K562 (cell line): Measurements from ENCODE around the gene CNDP1. TPM values are rescaled to one million over a fixed set of nuclear protein-coding genes. Genes with fewer than 3 reads are reported as not detected.

Source experiments
- ATAC-seq: fragments of 200-7000 bp; cut with Tn5 transposase; 3 replicates; pipeline ENCODE4 v1.9.1; 2020; ENCODE audit warnings: moderate library complexity
- BruUV-seq: library from RNA; stranded (reverse); fragments of 400-500 nt; replicated peaks from 2 replicates; lab custom pipeline; 2021; lab: Mats Ljungman, UMichigan
- CTCF ChIA-PET: fragments of 300-600 bp; formaldehyde crosslinking; extraction: SDS; loops from one replicate; lab custom pipeline; 2021; ENCODE audit warnings: low intra/inter-chr PET ratio; lab: Yijun Ruan, JAX
- POLR2A ChIA-PET: fragments of 300-600, 350-650 bp; sonication (Branson Sonifier 250); formaldehyde crosslinking; extraction: SDS; loops from one replicate; lab custom pipeline; 2021; ENCODE audit warnings: antibody characterized with exemption, inconsistent platforms; lab: Yijun Ruan, JAX
- DNase-seq, 4 experiments: peaks; one replicate each; pipeline versions ENCODE4 v3.0.0 to v3.0.0-alpha.2; 2011 to 2018; ENCODE audit warnings: low spot score in 3 of 4, mixed read lengths in 3 of 4; ENCODE audit errors: extremely low read depth in 1 of 4
- FAIRE-seq: peaks from 2 replicates; lab custom pipeline; 2011; peaks lifted over from hg19 to GRCh38; lab: Jason Lieb, UNC
- H2AFZ ChIP-seq: 2 replicates; pipeline ENCODE4 v1.6.0; 2011; ENCODE audit warnings: low read depth, low read length, control low read depth, inconsistent platforms
- H3K27ac ChIP-seq: fragments of 200-600 bp; 3 replicates; pipeline ENCODE4 v1.8.0; 2011; ENCODE audit warnings: low read depth, mild to moderate bottlenecking, control low read depth, inconsistent platforms, low read length, moderate library complexity, mixed read lengths; ENCODE audit errors: extremely low read depth
- H3K27me3 ChIP-seq, 2 experiments: fragments of 300-600 bp in 1 of 2; 2 replicates in 1 of 2; 3 replicates in 1 of 2; pipeline versions ENCODE4 v1.6.0 to v1.8.0; 2011; ENCODE audit warnings: inconsistent platforms in 2 of 2, low read length in 2 of 2, mild to moderate bottlenecking in 1 of 2, mixed read lengths in 1 of 2, moderate library complexity in 1 of 2; ENCODE audit not compliant: control insufficient read depth in 2 of 2, insufficient read depth in 2 of 2
- H3K36me3 ChIP-seq: fragments of 300-600 bp; 3 replicates; pipeline ENCODE4 v1.8.0; 2011; ENCODE audit warnings: mild to moderate bottlenecking, low read length, inconsistent platforms; ENCODE audit not compliant: control insufficient read depth, insufficient read depth
- H3K4me1 ChIP-seq, 2 experiments: fragments of 200-600 bp in 1 of 2; replicated peaks in 1 of 2; 2 replicates in 1 of 2; 3 replicates in 1 of 2; pipeline versions ENCODE4 v1.5.1 to v1.8.0; 2011; ENCODE audit warnings: inconsistent platforms in 2 of 2, low read length in 2 of 2, mild to moderate bottlenecking in 1 of 2, mixed read lengths in 1 of 2, moderate library complexity in 1 of 2; ENCODE audit not compliant: control insufficient read depth in 2 of 2, insufficient read depth in 2 of 2
- H3K4me2 ChIP-seq: 2 replicates; pipeline ENCODE4 v1.6.1; 2011; ENCODE audit warnings: low read length, control low read depth, inconsistent platforms, mixed read lengths; ENCODE audit not compliant: insufficient read depth
- H3K4me3 ChIP-seq: fragments of 200-600 bp; sonication (generic), shearing (Covaris generic); 2 replicates; pipeline ENCODE4 v1.5.1; 2016; ENCODE audit warnings: control low read depth, inconsistent platforms
- H3K79me2 ChIP-seq: fragments of 200-600 bp; 3 replicates; pipeline ENCODE4 v1.8.0; 2011; ENCODE audit warnings: low read length, inconsistent platforms; ENCODE audit not compliant: control insufficient read depth, insufficient read depth
- H3K9ac ChIP-seq, 2 experiments: 2 replicates each; pipeline versions ENCODE4 v1.6.0 to v1.6.1; 2011; ENCODE audit warnings: low read depth in 2 of 2, low read length in 2 of 2, control low read depth in 1 of 2, inconsistent platforms in 1 of 2, mild to moderate bottlenecking in 1 of 2, mixed read lengths in 1 of 2; ENCODE audit not compliant: insufficient read depth in 1 of 2
- H3K9me1 ChIP-seq: one replicate; pipeline ENCODE4 v1.6.0; 2011; ENCODE audit warnings: inconsistent platforms, mild to moderate bottlenecking, low read length, moderate library complexity; ENCODE audit not compliant: control insufficient read depth, insufficient read depth
- H3K9me3 ChIP-seq: replicated peaks from 2 replicates; pipeline ENCODE4 v1.5.1; 2011; ENCODE audit warnings: low read depth, low read length, inconsistent platforms; ENCODE audit not compliant: control insufficient read depth, insufficient read depth
- H4K20me1 ChIP-seq: replicated peaks from 2 replicates; pipeline ENCODE4 v1.6.1; 2011; ENCODE audit warnings: low read length, inconsistent platforms, mixed read lengths; ENCODE audit not compliant: control insufficient read depth, insufficient read depth
- BMI1 ChIP-seq: fragments of 150-350 bp; IDR thresholded peaks from 2 replicates; pipeline ENCODE4 v1.6.1; 2014; ENCODE audit warnings: low read length
- CBX8 ChIP-seq: fragments of 200-600 bp; sonication (generic); IDR thresholded peaks from 2 replicates; pipeline ENCODE4 v1.6.1; 2012; ENCODE audit warnings: borderline replicate concordance, mixed run types, low read depth, mild to moderate bottlenecking, moderate library complexity, mixed read lengths, low read length, control low read depth, inconsistent platforms; ENCODE audit not compliant: poor library complexity, severe bottlenecking; ENCODE audit errors: extremely low read depth
- CC2D1A ChIP-seq: fragments of 450-650 bp; IDR thresholded peaks from 2 replicates; pipeline ENCODE4 v1.6.1; 2017; ENCODE audit warnings: mild to moderate bottlenecking
- CEBPB ChIP-seq: fragments of 450-650 bp; IDR thresholded peaks from 2 replicates; pipeline ENCODE4 v1.6.1; 2016; ENCODE audit warnings: missing genetic modification characterization, missing compliant biosample characterization
- CHD4 ChIP-seq: fragments of 200-600 bp; sonication (generic); IDR thresholded peaks from 3 replicates; pipeline ENCODE4 v1.6.1; 2012; ENCODE audit warnings: low read depth, mild to moderate bottlenecking, mixed read lengths, low read length, inconsistent platforms; ENCODE audit not compliant: insufficient read depth, insufficient replicate concordance, poor library complexity, severe bottlenecking
- DDX20 ChIP-seq: fragments of 450-650 bp; IDR thresholded peaks from 2 replicates; pipeline ENCODE4 v1.6.1; 2016; ENCODE audit warnings: missing genetic modification characterization, low read depth, mild to moderate bottlenecking, missing compliant biosample characterization, moderate library complexity
- MAZ ChIP-seq, 2 experiments: fragments of 450-650 bp in 1 of 2; sonication (generic) in 1 of 2; formaldehyde crosslinking; IDR thresholded peaks in 1 of 2; conservative IDR thresholded peaks in 1 of 2; 2 replicates each; pipeline versions ENCODE4 v1.4.0 to v1.5.0; 2020; ENCODE audit warnings: mild to moderate bottlenecking in 1 of 2, missing genetic modification reagents in 1 of 2
- MCM3 ChIP-seq: fragments of 450-650 bp; IDR thresholded peaks from 2 replicates; pipeline ENCODE4 v1.6.1; 2016
- MTA1 ChIP-seq: fragments of 450-650 bp; IDR thresholded peaks from 2 replicates; pipeline ENCODE4 v1.6.1; 2017; ENCODE audit warnings: borderline replicate concordance
- PTBP1 ChIP-seq: fragments of 200-400 bp; formaldehyde crosslinking; IDR thresholded peaks from 2 replicates; pipeline ENCODE4 v1.6.1; 2017; ENCODE audit warnings: low read depth, low read length
- SLC30A9 ChIP-seq: fragments of 250-450 bp; sonication (Bioruptor Pico); IDR thresholded peaks from 2 replicates; pipeline ENCODE4 v1.8.0; 2022; ENCODE audit warnings: mild to moderate bottlenecking, moderate library complexity
- TCFL5 ChIP-seq: fragments of 250-450 bp; sonication (Bioruptor Pico); conservative IDR thresholded peaks from 2 replicates; pipeline ENCODE4 v1.6.1; 2021; ENCODE audit warnings: mild to moderate bottlenecking, moderate library complexity, matching md5 sums
- ZNF212 ChIP-seq: fragments of 450-650 bp; formaldehyde crosslinking; IDR thresholded peaks from 2 replicates; pipeline ENCODE4 v1.4.0; 2020; ENCODE audit warnings: mild to moderate bottlenecking
- ZNF24 ChIP-seq: fragments of 450-650 bp; IDR thresholded peaks from 2 replicates; pipeline ENCODE4 v1.6.1; 2016
- ZNF551 ChIP-seq: fragments of 250-450 bp; sonication (Bioruptor Pico); IDR thresholded peaks from 2 replicates; pipeline ENCODE4 v1.5.0; 2021; ENCODE audit warnings: mild to moderate bottlenecking, moderate library complexity
- WGBS: fragments of 100-300 bp; shearing (Covaris generic); methylation state at CpG from one replicate; pipeline ENCODE4 v1.1.6; 2016; ENCODE audit warnings: low coverage, mixed read lengths; ENCODE audit not compliant: insufficient coverage; ENCODE audit errors: missing lambda C conversion rate; 5-methylcytosine and 5-hydroxymethylcytosine counted together
- in situ Hi-C: fragments of 300-500 bp; cut with MboI; formaldehyde crosslinking; loops from 4 replicates; pipeline ENCODE4 v1.15.0; 2018; ENCODE audit warnings: inconsistent platforms, mixed read lengths
- intact Hi-C: fragments of 100-400 bp; cut with micrococcal nuclease; formaldehyde crosslinking; loops from 2 replicates; pipeline ENCODE4 v1.14.2; 2022
- polyA plus RNA-seq, 8 experiments: library from polyadenylated mRNA; depleted of rRNA in 4 of 8; stranded (reverse) in 5 of 8; unstranded in 3 of 8; fragments of >200 nt; fragmentation: Nextera tagmentation in 2 of 8; fragmentation: Illumina TruSeq in 1 of 8; extraction: Ambion mirVana in 2 of 8; extraction: Trizol in 1 of 8; gene quantifications; 2 replicates each; pipeline versions ENCODE4 v1.2.1 to v1.2.3, GENCODE V29; 2011 to 2014; ENCODE audit warnings: inconsistent platforms in 1 of 8, missing spikeins in 1 of 8
- total RNA-seq, 7 experiments: library from RNA; depleted of rRNA in 6 of 7; stranded (reverse); fragments of >200 nt in 6 of 7; fragmentation: Illumina TruSeq in 2 of 7; extraction: Trizol in 2 of 7; gene quantifications; 2 replicates each; pipeline versions ENCODE4 v1.2.1 to v1.2.3, GENCODE V29; 2011 to 2021; ENCODE audit warnings: low replicate concordance in 1 of 7
- TF ChIP-seq, protein P1 (sequence below): sonication (generic); formaldehyde crosslinking; IDR thresholded peaks from 2 replicates; pipeline ENCODE4 v1.8.1; 2023; ENCODE audit warnings: mild to moderate bottlenecking, missing genetic modification reagents
- TF ChIP-seq, protein P2 (sequence below): fragments of 250-450 bp; sonication (Bioruptor Pico); IDR thresholded peaks from 2 replicates; pipeline ENCODE4 v1.9.0; 2021; ENCODE audit warnings: mild to moderate bottlenecking
- TF ChIP-seq, protein P3 (sequence below): fragments of 450-650 bp; IDR thresholded peaks from 2 replicates; pipeline ENCODE4 v1.7.0; 2016; ENCODE audit warnings: borderline replicate concordance
- TF ChIP-seq, protein P4 (sequence below): fragments of 450-650 bp; IDR thresholded peaks from 2 replicates; pipeline ENCODE4 v1.6.1; 2017; ENCODE audit warnings: mild to moderate bottlenecking, moderate library complexity

CNDP1 gene
- total and polyA plus RNA-seq, 9 of the 15 experiments (the other 6 are each of a cell fraction or from before 2014, with no cell fraction given) = not detected

DNA sequence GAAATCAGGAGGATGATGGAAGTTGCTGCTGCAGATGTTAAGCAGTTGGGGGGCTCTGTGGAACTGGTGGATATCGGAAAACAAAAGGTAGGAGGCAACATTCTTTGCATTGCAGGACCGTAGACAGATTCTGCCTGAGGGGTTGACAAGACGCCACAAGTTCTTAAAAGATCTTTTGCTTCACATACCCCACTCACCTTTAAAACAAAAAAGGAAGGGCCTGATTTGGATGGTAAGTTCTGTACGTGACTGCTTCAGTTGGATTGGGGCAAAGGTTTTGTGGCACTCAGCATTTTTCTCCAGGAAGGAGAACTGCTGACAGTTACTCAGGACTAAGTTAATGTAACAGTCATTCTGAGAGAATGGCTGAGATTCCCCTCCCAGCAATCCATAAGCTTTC lies 32.9 kb upstream of the CNDP1 start (continued):
- TF ChIP-seq, protein P1, sequence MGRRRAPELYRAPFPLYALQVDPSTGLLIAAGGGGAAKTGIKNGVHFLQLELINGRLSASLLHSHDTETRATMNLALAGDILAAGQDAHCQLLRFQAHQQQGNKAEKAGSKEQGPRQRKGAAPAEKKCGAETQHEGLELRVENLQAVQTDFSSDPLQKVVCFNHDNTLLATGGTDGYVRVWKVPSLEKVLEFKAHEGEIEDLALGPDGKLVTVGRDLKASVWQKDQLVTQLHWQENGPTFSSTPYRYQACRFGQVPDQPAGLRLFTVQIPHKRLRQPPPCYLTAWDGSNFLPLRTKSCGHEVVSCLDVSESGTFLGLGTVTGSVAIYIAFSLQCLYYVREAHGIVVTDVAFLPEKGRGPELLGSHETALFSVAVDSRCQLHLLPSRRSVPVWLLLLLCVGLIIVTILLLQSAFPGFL (CRISPR knock-in tag) = no peak
- no peak for TF ChIP-seq MCM3
- no peak for TF ChIP-seq TCFL5
- no peak for TF ChIP-seq DDX20
- TF ChIP-seq, all 486 proteins: peak for 0

DNA sequence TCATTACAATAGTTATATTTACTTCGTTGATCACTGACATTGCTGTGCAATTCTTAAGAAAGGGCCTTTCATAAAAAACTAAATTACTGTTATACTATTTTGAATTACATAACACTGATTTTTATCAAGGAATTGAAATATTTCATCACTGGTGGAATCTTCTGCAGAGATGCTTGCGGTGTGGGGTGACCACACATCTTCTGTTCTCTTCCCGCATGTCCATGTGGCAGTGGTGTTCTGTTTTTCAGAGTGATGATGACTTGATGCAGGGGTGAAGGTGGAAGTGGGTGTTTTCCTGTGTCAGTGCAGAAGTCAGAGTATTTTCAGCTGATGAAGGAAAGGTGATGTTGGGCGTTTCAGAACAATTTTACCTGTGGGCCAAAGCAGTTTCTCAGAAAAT lies 31.2 kb upstream of the CNDP1 start:
- BruUV-seq = no TSS peak
- Histone ChIP-seq H3K79me2 (peaks cover 24% of the 10 kb centered on the region), H3K4me2 (no peak overlapping the region), H3K9me1 (no peaks in the 10 kb centered on the region), H3K9ac (no peak overlapping the region), H3K4me3 (no peak overlapping the region), H2AFZ (no peak overlapping the region), H3K9me3 (no peaks in the 10 kb centered on the region), H3K27ac (no peak overlapping the region), H3K27me3 (no peaks in the 10 kb centered on the region), H3K4me1 (peaks cover 10 to 18% of the 10 kb centered on the region in 2 experiments; a peak in 4 of 5 replicates), H3K36me3 (peaks cover 74% of the 10 kb centered on the region; the same call in 2 of the 3 replicates), H4K20me1 (no peaks in the 10 kb centered on the region)
- ChIA-PET CTCF (no interaction called here), POLR2A (no interaction called here)
- 73% methylated on average over 2 of the region's 4 CpGs for WGBS
- in situ Hi-C loops = no loop called here
- intact Hi-C loops = no loop called here
- no peak for FAIRE-seq
- DNase-seq = no peak
- no peak for ATAC-seq
- TF ChIP-seq, protein P2, sequence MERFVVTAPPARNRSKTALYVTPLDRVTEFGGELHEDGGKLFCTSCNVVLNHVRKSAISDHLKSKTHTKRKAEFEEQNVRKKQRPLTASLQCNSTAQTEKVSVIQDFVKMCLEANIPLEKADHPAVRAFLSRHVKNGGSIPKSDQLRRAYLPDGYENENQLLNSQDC = no peak
- TF ChIP-seq CHD4 (no peak), CBX8 (no peak), CC2D1A (no peak), SLC30A9 (CRISPR knock-in tag) (no peak), ZNF212 (CRISPR knock-in tag) (no peak), BMI1 (no peak), ZNF24 (no peak), CEBPB (tag) (no peak), MAZ (CRISPR knock-in tag; conservative IDR thresholded peaks at IDR 0.05 in 1 of 2, IDR thresholded peaks at IDR 0.05 in 1 of 2) (no peak), PTBP1 (no peak), ZNF551 (CRISPR knock-in tag) (no peak), MTA1 (no peak)
- TF ChIP-seq, protein P3, sequence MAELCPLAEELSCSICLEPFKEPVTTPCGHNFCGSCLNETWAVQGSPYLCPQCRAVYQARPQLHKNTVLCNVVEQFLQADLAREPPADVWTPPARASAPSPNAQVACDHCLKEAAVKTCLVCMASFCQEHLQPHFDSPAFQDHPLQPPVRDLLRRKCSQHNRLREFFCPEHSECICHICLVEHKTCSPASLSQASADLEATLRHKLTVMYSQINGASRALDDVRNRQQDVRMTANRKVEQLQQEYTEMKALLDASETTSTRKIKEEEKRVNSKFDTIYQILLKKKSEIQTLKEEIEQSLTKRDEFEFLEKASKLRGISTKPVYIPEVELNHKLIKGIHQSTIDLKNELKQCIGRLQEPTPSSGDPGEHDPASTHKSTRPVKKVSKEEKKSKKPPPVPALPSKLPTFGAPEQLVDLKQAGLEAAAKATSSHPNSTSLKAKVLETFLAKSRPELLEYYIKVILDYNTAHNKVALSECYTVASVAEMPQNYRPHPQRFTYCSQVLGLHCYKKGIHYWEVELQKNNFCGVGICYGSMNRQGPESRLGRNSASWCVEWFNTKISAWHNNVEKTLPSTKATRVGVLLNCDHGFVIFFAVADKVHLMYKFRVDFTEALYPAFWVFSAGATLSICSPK = no peak
- TF ChIP-seq, protein P4, sequence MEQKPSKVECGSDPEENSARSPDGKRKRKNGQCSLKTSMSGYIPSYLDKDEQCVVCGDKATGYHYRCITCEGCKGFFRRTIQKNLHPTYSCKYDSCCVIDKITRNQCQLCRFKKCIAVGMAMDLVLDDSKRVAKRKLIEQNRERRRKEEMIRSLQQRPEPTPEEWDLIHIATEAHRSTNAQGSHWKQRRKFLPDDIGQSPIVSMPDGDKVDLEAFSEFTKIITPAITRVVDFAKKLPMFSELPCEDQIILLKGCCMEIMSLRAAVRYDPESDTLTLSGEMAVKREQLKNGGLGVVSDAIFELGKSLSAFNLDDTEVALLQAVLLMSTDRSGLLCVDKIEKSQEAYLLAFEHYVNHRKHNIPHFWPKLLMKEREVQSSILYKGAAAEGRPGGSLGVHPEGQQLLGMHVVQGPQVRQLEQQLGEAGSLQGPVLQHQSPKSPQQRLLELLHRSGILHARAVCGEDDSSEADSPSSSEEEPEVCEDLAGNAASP = no peak
